HG02610 (cell line): Measurements from ENCODE around the gene NAPG.
"Not testable (repeated sequence)": the region's sequence is repeated elsewhere in the genome, so short reads cannot be mapped to it uniquely, and the experiment has no call there.

Source experiments
- ATAC-seq: cut with Tn5 transposase; IDR thresholded peaks from one replicate; pipeline ENCODE4 v1.9.1; 2021; ENCODE audit warnings: mild to moderate bottlenecking, moderate library complexity; ENCODE audit not compliant: unreplicated experiment

Gene NAPG

GRCh38 chr18:10525697-10526560 lies at the start of gene NAPG:
Gene NAPG (plus strand): TSS chr18:10526027. CDS start chr18:10526103, 76 bp downstream.
- peak; percentile 71 for ATAC-seq

GRCh38 chr18:10476338-10476791 lies 49.5 kb upstream of the NAPG start:
- no peak for ATAC-seq

GRCh38 chr18:10477121-10477862 lies 48.5 kb upstream of the NAPG start:
- ATAC-seq: no peak

- no peak for ATAC-seq
Observed at GRCh38 chr18:10477863-10478260, 48.0 kb upstream of the NAPG start.

GRCh38 chr18:10481831-10482230 lies 44.0 kb upstream of the NAPG start:
- ATAC-seq: no peak

GRCh38 chr18:10482363-10482984 lies 43.4 kb upstream of the NAPG start:
- ATAC-seq: peak; percentile 9

- ATAC-seq: peak; percentile 67
Observed at GRCh38 chr18:10482985-10483949, 42.6 kb upstream of the NAPG start.

GRCh38 chr18:10485475-10485874 lies 40.4 kb upstream of the NAPG start:
- ATAC-seq: no peak

GRCh38 chr18:10486362-10486761 lies 39.5 kb upstream of the NAPG start:
- ATAC-seq: no peak

- no peak for ATAC-seq
Observed at GRCh38 chr18:10487154-10487553, 38.7 kb upstream of the NAPG start.

- ATAC-seq: no peak
Observed at GRCh38 chr18:10488017-10488416, 37.8 kb upstream of the NAPG start.

GRCh38 chr18:10490401-10491165 lies 35.2 kb upstream of the NAPG start:
- ATAC-seq: peak; percentile 92

- ATAC-seq: no peak
Observed at GRCh38 chr18:10495936-10496335, 29.9 kb upstream of the NAPG start.

- ATAC-seq: no peak
Observed at GRCh38 chr18:10497206-10497749, 28.5 kb upstream of the NAPG start.

GRCh38 chr18:10499230-10499629 lies 26.6 kb upstream of the NAPG start:
- no peak for ATAC-seq

GRCh38 chr18:10500038-10500437 lies 25.8 kb upstream of the NAPG start:
- ATAC-seq: no peak

- ATAC-seq: no peak
Observed at GRCh38 chr18:10504723-10505122, 21.1 kb upstream of the NAPG start.

GRCh38 chr18:10505892-10506291 lies 19.9 kb upstream of the NAPG start:
- ATAC-seq: not testable (repeated sequence)

- ATAC-seq: no peak
Observed at GRCh38 chr18:10508591-10508990, 17.2 kb upstream of the NAPG start.
